ENCODE data around the gene NUP210. TPM values are rescaled to one million over a fixed set of nuclear protein-coding genes. Genes with fewer than 3 reads are reported as not detected.

The NUP210 gene
- polyA plus RNA-seq, 1 experiment, result 0.32 TPM

DNA sequence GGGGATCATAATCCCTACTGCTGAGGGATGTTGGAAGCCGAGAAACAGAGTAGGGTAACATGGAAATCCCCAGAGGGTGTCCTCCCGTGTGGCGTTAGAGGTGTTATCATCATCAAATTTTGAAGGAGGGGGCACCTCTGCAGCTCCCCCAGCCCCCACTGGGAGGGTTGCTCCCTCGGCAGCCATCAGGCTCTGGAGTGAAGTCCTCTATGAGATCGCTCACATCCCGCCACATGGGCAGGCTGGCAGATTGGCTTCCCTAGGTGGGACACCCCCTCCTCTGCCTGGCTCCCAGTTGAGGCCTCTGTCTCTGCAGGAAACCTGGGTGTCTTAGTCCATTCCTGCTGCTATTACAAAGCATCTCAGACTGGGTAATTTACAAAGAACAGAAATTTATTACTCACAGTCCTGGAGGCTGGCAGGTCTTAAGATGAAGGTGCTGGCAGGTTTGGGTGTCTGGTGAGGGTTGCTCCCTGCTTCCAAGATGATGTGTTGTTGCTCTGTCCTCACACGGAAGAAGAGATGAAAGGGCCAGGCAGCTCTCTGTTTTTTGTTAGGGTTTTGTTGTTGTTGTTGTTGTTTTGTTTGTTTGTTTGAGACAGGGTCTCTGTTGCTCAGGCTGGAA is 120.5 kb downstream of the NUP210 start:
- CTCF ChIA-PET, result no interaction called here
- no peak overlapping the region for H3K4me3 ChIP-seq (ENCODE audit: low read depth, low read length)
- POLR2A ChIA-PET, result no interaction called here
- H3K27me3 ChIP-seq (ENCODE audit: control insufficient read depth, insufficient read depth, low read length), result no peaks in the 10 kb centered on the region
- TF ChIP-seq, protein P1, sequence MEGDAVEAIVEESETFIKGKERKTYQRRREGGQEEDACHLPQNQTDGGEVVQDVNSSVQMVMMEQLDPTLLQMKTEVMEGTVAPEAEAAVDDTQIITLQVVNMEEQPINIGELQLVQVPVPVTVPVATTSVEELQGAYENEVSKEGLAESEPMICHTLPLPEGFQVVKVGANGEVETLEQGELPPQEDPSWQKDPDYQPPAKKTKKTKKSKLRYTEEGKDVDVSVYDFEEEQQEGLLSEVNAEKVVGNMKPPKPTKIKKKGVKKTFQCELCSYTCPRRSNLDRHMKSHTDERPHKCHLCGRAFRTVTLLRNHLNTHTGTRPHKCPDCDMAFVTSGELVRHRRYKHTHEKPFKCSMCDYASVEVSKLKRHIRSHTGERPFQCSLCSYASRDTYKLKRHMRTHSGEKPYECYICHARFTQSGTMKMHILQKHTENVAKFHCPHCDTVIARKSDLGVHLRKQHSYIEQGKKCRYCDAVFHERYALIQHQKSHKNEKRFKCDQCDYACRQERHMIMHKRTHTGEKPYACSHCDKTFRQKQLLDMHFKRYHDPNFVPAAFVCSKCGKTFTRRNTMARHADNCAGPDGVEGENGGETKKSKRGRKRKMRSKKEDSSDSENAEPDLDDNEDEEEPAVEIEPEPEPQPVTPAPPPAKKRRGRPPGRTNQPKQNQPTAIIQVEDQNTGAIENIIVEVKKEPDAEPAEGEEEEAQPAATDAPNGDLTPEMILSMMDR (IDR thresholded peaks at IDR 0.05; ENCODE audit: insufficient read depth, low read depth, low read length), result no peak
- DNase-seq (ENCODE audit: low read depth), result no peak
- no peaks in the 10 kb centered on the region for H3K36me3 ChIP-seq (ENCODE audit: control insufficient read depth, insufficient read depth, low read length)

DNA sequence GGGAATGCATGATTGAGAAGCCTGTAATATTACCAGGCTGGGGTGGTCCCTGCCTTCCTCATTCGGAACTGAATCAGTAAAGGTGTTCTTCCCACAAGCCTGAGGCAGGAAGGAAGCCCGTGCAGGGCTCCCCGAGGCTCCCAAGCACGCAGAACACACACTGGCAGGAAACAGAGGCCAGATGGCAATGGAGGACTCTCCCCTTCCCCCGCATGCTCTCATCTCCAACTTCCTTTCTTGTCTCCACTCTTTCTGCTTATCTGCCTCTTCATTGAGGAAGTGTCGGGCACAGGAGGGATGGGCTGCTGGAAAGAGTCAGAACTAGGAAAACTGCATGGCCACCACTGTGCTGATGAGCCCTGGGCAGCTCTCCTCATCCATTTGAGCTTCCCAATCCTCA is 123.5 kb downstream of the NUP210 start:
- ChIA-PET CTCF (no interaction called here), POLR2A (no interaction called here)
- TF ChIP-seq, protein P1 (IDR thresholded peaks at IDR 0.05; ENCODE audit: insufficient read depth, low read depth, low read length), result no peak
- Histone ChIP-seq H3K36me3 (ENCODE audit: control insufficient read depth, insufficient read depth, low read length) (no peaks in the 10 kb centered on the region), H3K4me3 (ENCODE audit: low read depth, low read length) (no peak overlapping the region), H3K27me3 (ENCODE audit: control insufficient read depth, insufficient read depth, low read length) (no peaks in the 10 kb centered on the region)
- no peak for DNase-seq (ENCODE audit: low read depth)

DNA sequence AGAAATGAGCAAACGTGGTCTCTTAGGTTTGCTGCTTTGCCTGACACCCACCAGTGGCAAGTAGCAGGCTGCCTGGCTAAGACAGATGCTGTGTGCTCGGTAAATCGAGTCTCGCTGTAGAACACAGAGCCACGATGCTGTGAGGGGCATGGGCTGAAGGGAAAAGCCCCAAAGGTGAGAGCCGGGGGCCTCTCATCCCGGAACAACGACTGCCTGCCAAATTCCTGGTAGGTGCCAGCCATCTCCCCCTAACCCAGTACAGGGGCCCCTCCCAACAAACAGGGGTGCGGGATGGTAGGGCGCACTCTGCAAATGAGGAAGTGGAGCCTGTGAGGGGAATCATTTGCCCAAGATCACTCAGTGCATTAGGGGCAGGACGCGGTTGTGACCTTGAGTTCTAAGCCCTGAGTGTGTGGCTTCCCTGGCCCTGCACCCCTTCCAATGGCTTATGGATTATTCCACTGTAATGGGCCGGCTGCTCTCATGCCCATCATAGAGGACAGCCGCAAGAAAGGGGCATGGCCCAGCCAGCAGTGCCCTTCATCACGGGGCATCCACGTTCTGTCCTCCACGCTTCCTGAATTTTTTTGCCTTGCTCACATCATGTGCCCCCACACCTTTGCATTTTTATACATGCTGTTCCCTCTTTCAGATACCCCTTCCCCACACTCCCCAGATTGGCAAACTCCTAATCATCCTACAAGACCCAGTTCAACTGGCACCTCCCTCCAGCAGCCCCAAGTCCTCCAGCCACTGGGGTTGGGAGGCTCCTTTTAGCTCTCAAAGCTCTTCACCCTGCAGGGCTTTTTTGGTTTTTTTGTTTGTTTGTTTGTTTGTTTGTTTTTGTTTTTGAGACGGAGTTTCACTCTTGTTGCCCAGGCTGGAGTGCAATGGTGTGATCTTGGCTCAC is 125.4 kb downstream of the NUP210 start:
- ChIA-PET CTCF (interaction anchor here (0.6 kb wide), 1 partner anchor 201 kb away, joined by 3 read pairs; no protein-coding TSS in a partner anchor), POLR2A (no interaction called here)
- TF ChIP-seq, protein P1 (IDR thresholded peaks at IDR 0.05; ENCODE audit: insufficient read depth, low read depth, low read length), result no peak
- H3K36me3 ChIP-seq (ENCODE audit: control insufficient read depth, insufficient read depth, low read length), result no peaks in the 10 kb centered on the region
- DNase-seq (ENCODE audit: low read depth), result no peak
- H3K4me3 ChIP-seq (ENCODE audit: low read depth, low read length), result no peak overlapping the region
- no peaks in the 10 kb centered on the region for H3K27me3 ChIP-seq (ENCODE audit: control insufficient read depth, insufficient read depth, low read length)

DNA sequence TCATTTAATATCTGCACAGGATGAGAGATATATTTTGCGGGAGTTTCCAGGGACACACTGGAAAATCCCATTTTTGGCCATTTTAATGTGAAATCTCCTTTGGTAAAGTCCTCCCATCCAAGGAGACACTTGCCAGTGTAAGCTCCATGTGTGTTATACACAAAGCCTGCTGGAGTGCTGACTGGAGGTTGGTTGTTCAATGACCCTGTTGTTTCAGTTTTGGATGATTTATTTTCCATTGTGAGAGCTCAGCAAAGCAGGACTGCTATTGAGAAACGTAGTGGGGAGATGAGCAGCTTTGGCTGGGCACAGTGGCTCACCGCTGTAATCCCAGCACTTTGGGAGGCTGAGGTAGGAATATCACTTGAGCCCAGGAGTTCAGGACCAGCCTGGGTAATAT is 127.7 kb downstream of the NUP210 start:
- CTCF ChIA-PET, result interaction anchor here (0.7 kb wide), 1 partner anchor 64 kb away, joined by 3 read pairs; no protein-coding TSS in a partner anchor
- no peak overlapping the region for H3K4me3 ChIP-seq (ENCODE audit: low read depth, low read length)
- DNase-seq (ENCODE audit: low read depth), result no peak
- H3K36me3 ChIP-seq (ENCODE audit: control insufficient read depth, insufficient read depth, low read length), result no peaks in the 10 kb centered on the region
- H3K27me3 ChIP-seq (ENCODE audit: control insufficient read depth, insufficient read depth, low read length), result no peaks in the 10 kb centered on the region
- POLR2A ChIA-PET, result no interaction called here
- TF ChIP-seq, protein P1 (IDR thresholded peaks at IDR 0.05; ENCODE audit: insufficient read depth, low read depth, low read length), result no peak

DNA sequence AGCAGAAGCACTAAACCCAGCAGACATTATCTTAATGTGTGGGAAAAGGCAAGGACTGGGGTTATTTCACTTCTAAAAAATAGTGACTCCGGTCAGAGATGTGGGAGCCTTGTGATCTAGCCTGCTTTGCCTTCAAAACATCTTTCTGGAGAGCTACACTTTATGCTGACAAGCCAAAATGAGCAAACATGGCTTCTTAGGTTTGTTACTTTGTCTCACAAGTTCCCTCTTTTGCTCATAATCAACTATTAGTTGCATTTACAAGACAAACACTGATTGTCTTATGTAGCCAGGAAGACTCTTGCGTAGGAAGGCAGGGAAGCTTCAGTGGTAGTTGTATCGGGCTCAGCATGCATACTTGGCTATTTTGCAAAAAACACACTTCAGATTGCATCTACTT is 129.2 kb downstream of the NUP210 start:
- TF ChIP-seq, protein P1 (IDR thresholded peaks at IDR 0.05; ENCODE audit: insufficient read depth, low read depth, low read length), result no peak
- no peak overlapping the region for H3K4me3 ChIP-seq (ENCODE audit: low read depth, low read length)
- no peak for DNase-seq (ENCODE audit: low read depth)
- ChIA-PET CTCF (no interaction called here), POLR2A (no interaction called here)
- no peaks in the 10 kb centered on the region for H3K36me3 ChIP-seq (ENCODE audit: control insufficient read depth, insufficient read depth, low read length)
- peaks cover 2% of the 10 kb centered on the region; the same call in 1 of the 2 replicates for H3K27me3 ChIP-seq (ENCODE audit: control insufficient read depth, insufficient read depth, low read length)
